TTC549 (cell line): ENCODE results near the gene PCDH8.

Experiments
- FAIRE-seq: peaks from 2 replicates; lab custom pipeline; 2012; peaks lifted over from hg19 to GRCh38; lab: Jason Lieb, UNC

Gene PCDH8

GRCh38 chr13:52810526-52810925 is 37.9 kb downstream of the PCDH8 start:
- no peak for FAIRE-seq

DNA sequence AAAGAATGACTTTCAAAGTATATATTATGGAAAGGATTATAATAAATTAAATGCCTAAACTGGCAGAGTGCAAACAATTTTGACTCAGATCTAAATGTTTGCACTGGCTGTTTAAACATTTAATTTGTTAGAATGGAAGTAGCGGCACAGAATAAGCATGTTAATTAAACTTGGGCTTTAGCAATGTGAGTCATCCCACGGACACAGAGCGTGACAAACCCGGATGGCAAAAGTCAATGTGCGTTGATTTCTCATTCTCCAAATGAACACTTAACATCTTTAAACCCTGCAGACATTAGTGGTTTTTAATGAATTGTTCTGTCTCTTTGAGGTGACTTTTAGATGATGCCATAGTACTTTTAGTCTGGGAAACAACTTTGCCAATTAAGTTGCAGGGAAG is 38.4 kb downstream of the PCDH8 start:
- no peak for FAIRE-seq

DNA sequence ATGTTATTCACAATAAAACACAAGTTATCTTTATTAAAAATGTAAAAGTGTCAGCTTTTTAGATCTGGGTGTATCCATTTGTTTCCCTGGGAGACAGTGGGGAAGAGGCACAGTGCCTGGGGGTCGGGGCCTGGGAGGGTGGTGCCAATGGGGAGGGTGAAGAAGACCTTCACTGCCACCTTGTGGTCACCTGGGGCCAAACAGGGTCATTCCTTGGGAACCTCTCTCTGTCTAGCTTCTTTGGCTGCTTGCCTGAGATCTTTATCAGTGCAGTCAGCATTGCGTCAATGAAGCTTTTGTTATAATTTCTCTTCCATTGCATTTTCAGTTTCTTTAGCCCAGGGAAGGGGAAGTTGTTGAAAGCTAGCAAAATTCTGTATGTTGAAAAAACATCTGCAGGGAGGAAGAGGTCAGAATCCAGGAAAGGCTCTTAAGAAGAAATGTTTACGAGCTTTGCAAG is 39.1 kb downstream of the PCDH8 start:
- no peak for FAIRE-seq

DNA sequence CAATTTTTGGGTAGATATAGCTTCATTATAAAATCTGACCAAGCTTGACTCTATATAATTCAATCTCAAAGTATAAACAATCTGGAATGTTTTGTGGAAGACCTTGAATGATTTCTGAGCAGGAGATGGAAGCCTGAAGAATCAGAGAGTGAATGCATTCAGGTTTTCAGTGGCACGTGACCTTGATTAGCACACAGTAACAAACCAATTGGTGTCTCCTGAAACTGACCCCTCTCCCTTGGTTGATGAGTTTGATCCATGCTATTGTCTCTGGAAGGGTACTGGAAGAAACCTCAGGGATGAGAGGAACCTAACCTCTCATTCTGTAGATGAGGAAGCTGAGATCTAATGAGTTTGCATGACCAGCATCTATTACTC is 39.6 kb downstream of the PCDH8 start:
- no peak for FAIRE-seq

- no peak for FAIRE-seq
Measured at GRCh38 chr13:52806029-52806428, 42.4 kb downstream of the PCDH8 start.

DNA sequence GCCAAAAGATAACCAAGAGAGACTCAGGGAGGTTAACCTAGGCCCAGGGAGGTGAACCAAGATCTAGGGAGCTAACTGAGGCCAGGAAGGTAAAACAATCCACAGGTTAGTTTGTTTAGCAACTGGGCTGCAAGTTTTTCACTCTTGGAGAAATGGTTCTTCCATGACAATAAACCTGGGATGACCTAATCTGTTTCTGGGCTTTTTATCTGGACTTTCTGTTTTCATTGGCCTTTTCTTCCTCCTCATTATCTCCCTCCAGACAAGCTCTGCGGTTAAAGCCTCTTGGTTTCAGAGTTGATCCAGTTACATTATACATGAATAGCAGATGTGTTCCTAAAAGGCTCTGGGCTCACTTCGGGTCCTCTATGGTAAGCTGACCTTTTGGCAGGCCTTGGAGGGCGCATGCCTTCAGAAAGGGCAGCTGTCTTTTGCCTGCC is 44.2 kb downstream of the PCDH8 start:
- no peak for FAIRE-seq

DNA sequence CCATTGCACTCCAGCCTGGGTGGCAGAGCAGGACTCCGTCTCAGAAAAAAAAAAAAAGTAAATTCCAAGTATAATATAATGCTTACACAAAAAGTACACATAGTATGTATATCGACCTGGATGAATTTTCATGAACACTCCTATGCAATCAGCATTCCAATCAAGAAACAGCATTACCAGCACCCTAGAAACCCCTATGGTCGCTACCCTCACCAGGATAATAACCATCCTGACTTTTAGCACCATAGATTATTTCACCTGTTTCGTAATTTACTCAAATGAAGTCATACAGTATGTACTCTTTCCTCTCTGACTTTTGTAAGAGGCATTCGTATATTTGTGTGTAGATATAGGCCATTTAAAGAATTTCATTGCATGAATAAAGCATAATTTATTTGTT is 47.6 kb downstream of the PCDH8 start:
- no peak for FAIRE-seq

GRCh38 chr13:52798770-52799430 is 49.5 kb downstream of the PCDH8 start:
- no peak for FAIRE-seq

GRCh38 chr13:52797176-52797575 is 51.3 kb downstream of the PCDH8 start:
- FAIRE-seq = no peak

DNA sequence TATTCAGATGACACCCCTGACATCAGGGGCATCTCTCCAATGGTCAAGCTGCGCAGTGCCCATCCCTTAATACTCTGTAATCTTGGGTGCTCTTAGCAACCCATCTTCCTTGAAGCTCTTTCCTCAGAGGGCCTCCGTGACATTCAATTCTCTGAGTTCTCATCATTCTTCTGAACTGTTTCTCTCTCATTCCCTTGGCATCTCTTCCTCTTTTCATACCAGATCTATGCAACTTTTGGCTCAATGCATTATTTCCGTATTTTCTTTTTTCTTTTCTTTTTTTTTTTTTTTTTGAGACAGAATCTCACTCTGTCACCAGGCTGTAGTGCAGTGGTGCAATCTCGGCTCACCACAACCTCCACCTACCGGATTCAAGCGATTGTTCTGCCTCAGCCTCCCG is 53.9 kb downstream of the PCDH8 start:
- FAIRE-seq = no peak

GRCh38 chr13:52793515-52794061 is 54.9 kb downstream of the PCDH8 start:
- no peak for FAIRE-seq
